Measurements from ENCODE around the gene ZNF598. TPM values are rescaled to one million over a fixed set of nuclear protein-coding genes. Genes with fewer than 3 reads are reported as not detected.
A peak's percentile ranks its signal among the peaks of the same experiment; 100 is the strongest.

The ZNF598 gene
- total RNA-seq, 4 donors from 2014 or later: 28.3 to 145 (median 42.0) TPM

GRCh38 chr16:2039274-2040031 is 29.8 kb upstream of the ZNF598 start:
- Histone ChIP-seq H3K27ac (peak overlapping the region; percentile 76 to 87 (median 82)), H3K27me3 (no peaks in the 10 kb centered on the region), H3K4me3 (no peak overlapping the region), H3K9me3 (no peaks in the 10 kb centered on the region), H3K36me3 (no peaks in the 10 kb centered on the region), H3K4me1 (peaks cover 68 to 96% (median 84%) of the 10 kb centered on the region in 4 donors)
- TF ChIP-seq EP300 (IDR thresholded peaks at IDR 0.05; ENCODE audit: low read depth) (no peak), POLR2AphosphoS5 (IDR thresholded peaks at IDR 0.05) (peak; percentile 63 to 78 (median 65)), POLR2A (IDR thresholded peaks at IDR 0.05) (peak; percentile 22)
- TF ChIP-seq, protein P1, sequence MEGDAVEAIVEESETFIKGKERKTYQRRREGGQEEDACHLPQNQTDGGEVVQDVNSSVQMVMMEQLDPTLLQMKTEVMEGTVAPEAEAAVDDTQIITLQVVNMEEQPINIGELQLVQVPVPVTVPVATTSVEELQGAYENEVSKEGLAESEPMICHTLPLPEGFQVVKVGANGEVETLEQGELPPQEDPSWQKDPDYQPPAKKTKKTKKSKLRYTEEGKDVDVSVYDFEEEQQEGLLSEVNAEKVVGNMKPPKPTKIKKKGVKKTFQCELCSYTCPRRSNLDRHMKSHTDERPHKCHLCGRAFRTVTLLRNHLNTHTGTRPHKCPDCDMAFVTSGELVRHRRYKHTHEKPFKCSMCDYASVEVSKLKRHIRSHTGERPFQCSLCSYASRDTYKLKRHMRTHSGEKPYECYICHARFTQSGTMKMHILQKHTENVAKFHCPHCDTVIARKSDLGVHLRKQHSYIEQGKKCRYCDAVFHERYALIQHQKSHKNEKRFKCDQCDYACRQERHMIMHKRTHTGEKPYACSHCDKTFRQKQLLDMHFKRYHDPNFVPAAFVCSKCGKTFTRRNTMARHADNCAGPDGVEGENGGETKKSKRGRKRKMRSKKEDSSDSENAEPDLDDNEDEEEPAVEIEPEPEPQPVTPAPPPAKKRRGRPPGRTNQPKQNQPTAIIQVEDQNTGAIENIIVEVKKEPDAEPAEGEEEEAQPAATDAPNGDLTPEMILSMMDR (IDR thresholded peaks at IDR 0.05): no peak
- WGBS, 2 donors (ENCODE audit: low coverage in 1 of 2): 36 to 43% methylated on average over 3 to 28 of the region's 29 CpGs
- intact Hi-C loops (cut with DNase I; ENCODE audit: low total_unique reads) (loop anchor here (10.0 kb wide), 1 partner anchor 1605 kb away; no protein-coding TSS in a partner anchor), in situ Hi-C loops (cut with MboI; ENCODE audit: low pct_ligation_motif_present in 1 of 4, low pct_unique_long_range_greater_than_20kb in 1 of 4, low sequenced_read_pairs in 3 of 4) (no loop called here)
- DNase-seq: peak; percentile 72

DNA sequence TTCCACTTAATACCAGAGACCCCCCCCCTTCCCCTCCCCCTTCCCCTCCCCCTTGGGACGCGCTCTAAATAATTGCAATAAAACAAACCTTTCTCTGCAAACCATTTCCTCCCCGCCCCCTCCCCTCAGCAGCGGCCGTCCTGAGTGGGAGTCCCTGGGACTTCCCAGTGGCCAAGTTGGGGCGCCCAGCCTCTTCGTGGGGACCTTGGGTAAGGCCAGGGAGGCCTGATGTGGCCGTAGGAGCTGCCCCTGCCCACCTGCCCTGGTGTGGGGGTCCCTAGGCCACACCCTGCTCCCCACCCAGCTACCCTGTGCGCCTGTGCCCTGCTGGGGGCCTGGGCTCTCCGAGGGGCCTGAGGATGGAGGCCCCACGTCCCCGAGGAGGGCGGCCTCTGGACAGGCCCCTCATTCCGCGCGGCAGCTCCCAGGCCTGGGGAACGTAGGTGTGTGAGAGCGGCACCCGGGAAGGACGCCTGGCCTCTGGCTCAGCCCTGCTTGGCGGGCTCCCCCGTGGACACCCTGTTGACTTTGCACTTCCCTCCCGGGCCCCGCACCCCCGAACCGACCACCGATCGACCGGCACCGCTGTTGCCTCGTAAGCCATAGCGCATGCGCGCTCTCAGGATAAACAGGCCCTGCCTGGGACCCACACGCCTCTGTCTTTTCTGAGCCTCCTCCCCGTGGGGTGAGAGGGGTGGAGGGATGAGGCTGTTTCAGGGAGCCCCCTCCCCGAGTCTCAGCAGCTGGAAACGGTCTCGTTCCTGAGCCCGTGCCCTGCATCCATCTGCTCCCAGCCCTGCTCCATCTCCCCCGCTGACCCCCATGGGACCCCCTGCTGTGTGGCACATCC is 29.0 kb upstream of the ZNF598 start:
- H3K9me3 ChIP-seq: no peaks in the 10 kb centered on the region
- DNase-seq: no peak
- no peak for TF ChIP-seq POLR2AphosphoS5 (IDR thresholded peaks at IDR 0.05)
- TF ChIP-seq, protein P1 (IDR thresholded peaks at IDR 0.05): no peak
- no peak for TF ChIP-seq EP300 (IDR thresholded peaks at IDR 0.05; ENCODE audit: low read depth)
- TF ChIP-seq POLR2A (IDR thresholded peaks at IDR 0.05): no peak
- peaks cover 66 to 92% (median 81%) of the 10 kb centered on the region in 4 donors for H3K4me1 ChIP-seq
- intact Hi-C loops (cut with DNase I; ENCODE audit: low total_unique reads): no loop called here
- in situ Hi-C loops (cut with MboI; ENCODE audit: low pct_ligation_motif_present in 1 of 4, low pct_unique_long_range_greater_than_20kb in 1 of 4, low sequenced_read_pairs in 3 of 4): no loop called here
- no peaks in the 10 kb centered on the region for H3K36me3 ChIP-seq
- H3K27me3 ChIP-seq: no peaks in the 10 kb centered on the region
- no peak overlapping the region for H3K4me3 ChIP-seq
- WGBS, 2 donors (ENCODE audit: low coverage in 1 of 2): 66 to 67% methylated on average over 3 to 28 of the region's 41 CpGs
- H3K27ac ChIP-seq: peak overlapping the region; percentile 76 to 87 (median 82)

DNA sequence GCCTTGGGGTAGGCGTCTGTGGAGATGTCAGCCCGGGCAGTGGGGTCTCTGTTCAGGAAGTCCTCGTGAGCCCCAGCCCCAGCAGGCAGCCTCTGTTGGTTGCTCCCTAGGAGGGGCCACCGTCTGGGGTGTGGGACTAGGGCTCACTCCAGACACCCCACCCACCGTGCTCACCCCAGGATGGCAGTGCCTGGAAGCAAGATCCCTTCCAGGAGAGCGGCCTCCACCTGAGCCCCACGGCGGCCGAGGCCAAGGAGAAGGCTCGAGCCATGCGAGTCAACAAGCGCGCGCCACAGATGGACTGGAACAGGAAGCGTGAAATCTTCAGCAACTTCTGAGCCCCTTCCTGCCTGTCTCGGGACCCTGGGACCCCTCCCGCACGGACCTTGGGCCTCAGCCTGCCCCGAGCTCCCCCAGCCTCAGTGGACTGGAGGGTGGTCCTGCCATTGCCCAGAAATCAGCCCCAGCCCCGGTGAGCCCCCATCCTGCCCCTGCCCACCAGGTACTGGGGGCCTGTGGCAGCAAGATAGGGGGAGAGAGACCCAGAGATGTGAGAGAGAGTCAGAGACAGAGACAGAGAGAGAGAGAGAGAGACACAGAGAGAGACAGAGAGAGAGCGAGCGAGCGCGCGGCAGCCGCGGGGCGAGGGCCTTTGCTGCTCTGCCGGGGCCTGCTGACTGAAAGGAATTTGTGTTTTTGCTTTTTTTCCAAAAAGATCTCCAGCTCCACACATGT is 28.2 kb upstream of the ZNF598 start:
- H3K4me1 ChIP-seq: peaks cover 58 to 92% (median 80%) of the 10 kb centered on the region in 4 donors
- H3K27ac ChIP-seq: peak overlapping the region; percentile 76 to 87 (median 82)
- H3K4me3 ChIP-seq: no peak overlapping the region
- in situ Hi-C loops (cut with MboI; ENCODE audit: low pct_ligation_motif_present in 1 of 4, low pct_unique_long_range_greater_than_20kb in 1 of 4, low sequenced_read_pairs in 3 of 4): no loop called here
- WGBS, 2 donors (ENCODE audit: low coverage in 1 of 2): 75 to 80% methylated on average over 1 to 24 of the region's 29 CpGs
- intact Hi-C loops (cut with DNase I; ENCODE audit: low total_unique reads): no loop called here
- no peaks in the 10 kb centered on the region for H3K9me3 ChIP-seq
- no peaks in the 10 kb centered on the region for H3K36me3 ChIP-seq
- H3K27me3 ChIP-seq: no peaks in the 10 kb centered on the region
- DNase-seq: no peak
- TF ChIP-seq POLR2AphosphoS5 (IDR thresholded peaks at IDR 0.05): no peak

DNA sequence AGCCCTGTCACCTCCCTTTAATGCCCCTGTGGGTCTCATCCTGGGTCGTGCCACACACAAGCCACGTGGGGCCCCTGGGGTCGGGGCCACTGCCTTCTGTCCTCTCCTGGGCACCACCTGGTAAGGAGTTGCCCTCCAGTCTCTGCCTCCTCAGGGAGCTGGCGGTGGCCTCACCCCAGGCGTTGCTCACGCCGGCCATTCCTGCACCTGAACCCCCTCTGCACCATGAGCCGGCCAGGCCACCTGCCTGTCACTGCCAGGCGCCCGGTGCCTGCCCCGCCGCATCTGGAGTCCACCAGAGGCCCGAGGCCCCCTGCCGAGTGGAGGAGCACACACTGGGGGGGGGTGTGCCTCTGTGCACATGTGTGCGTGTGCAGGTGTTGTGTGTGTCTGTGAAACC is 27.5 kb upstream of the ZNF598 start:
- Histone ChIP-seq H3K27ac (peak overlapping the region; percentile 76 to 87 (median 82)), H3K4me3 (no peak overlapping the region), H3K4me1 (peaks cover 53 to 92% (median 76%) of the 10 kb centered on the region in 4 donors), H3K9me3 (no peaks in the 10 kb centered on the region), H3K36me3 (no peaks in the 10 kb centered on the region), H3K27me3 (no peaks in the 10 kb centered on the region)
- WGBS, 2 donors (ENCODE audit: low coverage in 1 of 2): 76% methylated on average over 12 of the region's 15 CpGs; no CpG with 5 or more reads in 1 of the 2 donors
- no peak for DNase-seq
- TF ChIP-seq POLR2A (IDR thresholded peaks at IDR 0.05): no peak
- in situ Hi-C loops (cut with MboI; ENCODE audit: low pct_ligation_motif_present in 1 of 4, low pct_unique_long_range_greater_than_20kb in 1 of 4, low sequenced_read_pairs in 3 of 4) (no loop called here), intact Hi-C loops (cut with DNase I; ENCODE audit: low total_unique reads) (no loop called here)
